OCI-LY1 (cell line): ENCODE measurements around the gene ATP13A4.

Source experiments
- H2AFZ ChIP-seq: fragments of 200-600 bp; sonication (generic), shearing (Covaris generic); 2 replicates; pipeline ENCODE4 v1.6.0; 2014; ENCODE audit warnings: antibody characterized with exemption, mild to moderate bottlenecking, low read length
- H3F3A ChIP-seq: fragments of 200-600 bp; sonication (generic), shearing (Covaris generic); 2 replicates; pipeline ENCODE4 v1.6.0; 2014; ENCODE audit warnings: mild to moderate bottlenecking, antibody characterized with exemption, low read length, moderate library complexity; ENCODE audit not compliant: insufficient read depth
- H3K27ac ChIP-seq: fragments of 200-600 bp; sonication (generic); 2 replicates; pipeline ENCODE4 v1.5.1; 2014; ENCODE audit warnings: low read length, mixed run types, mild to moderate bottlenecking, low read depth; ENCODE audit not compliant: poor library complexity, severe bottlenecking
- H3K27me3 ChIP-seq: fragments of 200-600 bp; sonication (generic); 2 replicates; pipeline ENCODE4 v1.6.0; 2014; ENCODE audit warnings: antibody characterized with exemption, mild to moderate bottlenecking, low read length, moderate library complexity; ENCODE audit not compliant: insufficient read depth
- H3K36me3 ChIP-seq: fragments of 200-600 bp; sonication (generic); 2 replicates; pipeline ENCODE4 v1.6.1; 2014; ENCODE audit warnings: mild to moderate bottlenecking, antibody characterized with exemption, low read length, moderate library complexity, mixed read lengths; ENCODE audit not compliant: insufficient read depth
- H3K4me1 ChIP-seq: fragments of 200-600 bp; sonication (generic); 2 replicates; pipeline ENCODE4 v1.5.1; 2014; ENCODE audit warnings: mild to moderate bottlenecking, low read length, moderate library complexity; ENCODE audit not compliant: insufficient read depth, severe bottlenecking
- H3K4me2 ChIP-seq: fragments of 200-600 bp; sonication (generic), shearing (Covaris generic); 2 replicates; pipeline ENCODE4 v1.6.1; 2014; ENCODE audit warnings: low read length
- H3K4me3 ChIP-seq: fragments of 200-600 bp; sonication (generic); 2 replicates; pipeline ENCODE4 v1.5.1; 2014; ENCODE audit warnings: low read length, low read depth, mild to moderate bottlenecking, mixed read lengths; ENCODE audit not compliant: poor library complexity, severe bottlenecking
- H3K79me2 ChIP-seq: fragments of 200-600 bp; shearing (Covaris generic); 2 replicates; pipeline ENCODE4 v1.6.1; 2016; ENCODE audit warnings: mixed run types, low read length, mixed read lengths; ENCODE audit not compliant: insufficient read depth
- H3K9ac ChIP-seq: fragments of 200-600 bp; sonication (generic), shearing (Covaris generic); 2 replicates; pipeline ENCODE4 v1.6.1; 2014; ENCODE audit warnings: mild to moderate bottlenecking, low read length, mixed read lengths
- H3K9me2 ChIP-seq: fragments of 200-600 bp; sonication (generic), shearing (Covaris generic); 2 replicates; pipeline ENCODE4 v1.6.1; 2014; ENCODE audit warnings: low read depth, mild to moderate bottlenecking, low read length, mixed read lengths
- H3K9me3 ChIP-seq: fragments of 200-600 bp; shearing (Covaris generic); 2 replicates; pipeline ENCODE4 v1.6.1; 2014; ENCODE audit warnings: low read length, mixed read lengths
- H4K20me1 ChIP-seq: fragments of 200-600 bp; sonication (generic), shearing (Covaris generic); 2 replicates; pipeline ENCODE4 v1.6.0; 2016; ENCODE audit warnings: mild to moderate bottlenecking, low read length; ENCODE audit not compliant: insufficient read depth
- CTCF ChIP-seq: fragments of 200-600 bp; sonication (generic), shearing (Covaris generic); IDR thresholded peaks from 2 replicates; pipeline ENCODE4 v1.5.1; 2017; ENCODE audit warnings: mild to moderate bottlenecking, antibody characterized with exemption, low read length, moderate library complexity, mixed read lengths
- EZH2 ChIP-seq: fragments of 200-600 bp; sonication (generic), shearing (Covaris generic); IDR thresholded peaks from 2 replicates; pipeline ENCODE4 v1.8.0; 2017; ENCODE audit warnings: borderline replicate concordance, mixed run types, mild to moderate bottlenecking, antibody characterized with exemption, low read length, moderate library complexity, mixed read lengths

The ATP13A4 gene

DNA sequence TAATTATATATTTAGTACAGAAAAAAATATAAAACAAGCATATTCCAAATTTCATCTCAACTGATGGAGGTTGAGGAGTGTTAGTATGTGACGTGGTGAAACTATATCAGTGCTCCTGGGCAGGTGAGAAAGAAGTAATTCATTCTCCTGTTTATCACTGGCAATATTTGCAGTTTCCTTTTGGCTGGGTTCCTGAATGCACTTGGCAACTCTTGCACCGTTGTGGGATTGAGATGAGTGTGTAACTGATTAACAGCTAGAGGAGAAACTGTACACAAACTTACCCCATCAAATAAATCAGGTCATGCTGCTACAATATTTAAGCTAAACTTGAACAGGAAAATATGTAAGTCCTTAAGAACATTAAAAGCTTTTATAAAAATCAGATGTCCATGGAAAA is 2.1 kb upstream of the ATP13A4 start:
- no peak overlapping the region for H3K4me2 ChIP-seq
- no peak overlapping the region for H3K27ac ChIP-seq
- no peaks in the 10 kb centered on the region for H3K36me3 ChIP-seq
- no peaks in the 10 kb centered on the region for H3K9me3 ChIP-seq
- no peak overlapping the region for H2AFZ ChIP-seq
- H3K79me2 ChIP-seq = no peaks in the 10 kb centered on the region
- H4K20me1 ChIP-seq = no peaks in the 10 kb centered on the region
- no peaks in the 10 kb centered on the region for H3K27me3 ChIP-seq
- no peaks in the 10 kb centered on the region for H3K9me2 ChIP-seq
- H3K4me3 ChIP-seq = no peak overlapping the region
- H3F3A ChIP-seq = no peaks in the 10 kb centered on the region
- no peak overlapping the region for H3K9ac ChIP-seq
- TF ChIP-seq CTCF = no peak
- TF ChIP-seq EZH2 = no peak
- H3K4me1 ChIP-seq = no peaks in the 10 kb centered on the region

DNA sequence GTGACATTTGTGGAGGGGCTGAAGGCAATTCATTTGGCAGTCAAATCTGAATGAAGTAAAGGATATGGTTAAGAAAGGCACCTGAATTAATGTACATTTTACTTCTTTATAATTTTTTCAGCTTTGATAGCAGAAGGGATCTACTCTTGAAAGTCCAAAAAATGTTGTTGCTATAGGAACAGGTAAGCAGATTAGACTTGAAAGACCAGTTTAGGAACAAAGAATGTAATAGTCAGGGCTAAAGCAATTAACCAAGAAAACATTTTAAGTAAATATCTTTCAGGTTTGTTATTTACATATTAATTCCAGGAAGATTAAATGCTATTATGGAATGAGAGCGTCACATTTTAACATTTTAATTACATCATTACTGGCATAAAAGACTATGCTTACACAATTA is 1.1 kb downstream of the ATP13A4 start:
- Histone ChIP-seq H4K20me1 (no peaks in the 10 kb centered on the region), H2AFZ (no peak overlapping the region), H3F3A (no peaks in the 10 kb centered on the region), H3K4me2 (no peak overlapping the region), H3K79me2 (no peaks in the 10 kb centered on the region), H3K4me1 (no peaks in the 10 kb centered on the region), H3K27ac (no peak overlapping the region), H3K9me2 (no peaks in the 10 kb centered on the region), H3K27me3 (no peaks in the 10 kb centered on the region), H3K9me3 (no peaks in the 10 kb centered on the region), H3K9ac (no peak overlapping the region), H3K4me3 (no peak overlapping the region), H3K36me3 (no peaks in the 10 kb centered on the region)
- TF ChIP-seq EZH2 (no peak), CTCF (no peak)

DNA sequence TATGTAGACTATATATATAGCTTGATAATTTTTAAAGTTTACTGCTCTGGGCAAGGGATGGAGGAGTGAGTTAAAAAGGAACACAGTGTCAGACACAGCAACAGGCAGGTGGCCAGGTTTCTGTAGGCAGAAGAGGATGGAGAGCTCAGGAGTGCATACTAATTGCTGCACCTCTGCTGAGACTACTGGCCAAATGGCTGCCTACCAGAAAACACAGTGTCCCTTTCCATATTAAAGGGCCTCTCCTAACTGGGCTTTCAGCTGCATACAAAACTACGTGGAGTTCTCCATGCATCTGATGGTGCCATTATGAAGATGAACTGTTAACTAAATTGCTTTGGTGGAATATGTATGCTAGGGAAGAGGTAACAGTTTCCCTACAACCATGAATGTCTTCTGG is 1.8 kb downstream of the ATP13A4 start:
- no peak for TF ChIP-seq EZH2
- Histone ChIP-seq H3F3A (no peaks in the 10 kb centered on the region), H3K4me3 (no peak overlapping the region), H3K27me3 (no peaks in the 10 kb centered on the region), H3K4me1 (no peaks in the 10 kb centered on the region), H3K9ac (no peak overlapping the region), H3K9me3 (no peaks in the 10 kb centered on the region), H3K27ac (no peak overlapping the region), H3K79me2 (no peaks in the 10 kb centered on the region), H3K9me2 (no peaks in the 10 kb centered on the region), H3K36me3 (no peaks in the 10 kb centered on the region), H4K20me1 (no peaks in the 10 kb centered on the region), H3K4me2 (no peak overlapping the region), H2AFZ (no peak overlapping the region)

- Histone ChIP-seq H3K4me2 (no peak overlapping the region), H3K27ac (no peak overlapping the region), H3K4me3 (no peak overlapping the region), H3K4me1 (no peaks in the 10 kb centered on the region), H3F3A (no peaks in the 10 kb centered on the region), H3K36me3 (no peaks in the 10 kb centered on the region), H3K79me2 (no peaks in the 10 kb centered on the region), H3K9me2 (no peaks in the 10 kb centered on the region), H2AFZ (no peak overlapping the region), H3K9me3 (no peaks in the 10 kb centered on the region), H3K9ac (no peak overlapping the region), H4K20me1 (no peaks in the 10 kb centered on the region), H3K27me3 (no peaks in the 10 kb centered on the region)
- TF ChIP-seq CTCF (no peak), EZH2 (no peak)
Observed at GRCh38 chr3:193548406-193548805, 6.3 kb downstream of the ATP13A4 start.
